Fibroblast of the aortic adventitia (primary cell): ENCODE data around the gene FRMD1. TPM values are rescaled to one million over a fixed set of nuclear protein-coding genes. Genes with fewer than 3 reads are reported as not detected.

ENCODE experiments used
- DNase-seq: peaks from one replicate; pipeline ENCODE4 v3.0.0-alpha.2; 2010; ENCODE audit warnings: low read depth
- H3K4me3 ChIP-seq: 2 replicates; pipeline ENCODE4 v1.5.1; 2011; ENCODE audit warnings: low read depth, mild to moderate bottlenecking, control low read depth, low read length, moderate library complexity
- total RNA-seq: library from RNA; depleted of rRNA; stranded (reverse); fragments of >200 nt; gene quantifications from 2 replicates; pipeline ENCODE4 v1.2.3, GENCODE V29; 2012; ENCODE audit warnings: low replicate concordance
- TF ChIP-seq, protein P1 (sequence below): IDR thresholded peaks from 2 replicates; pipeline ENCODE4 v1.5.1; 2011; ENCODE audit warnings: mild to moderate bottlenecking, low read length, control low read depth, inconsistent platforms; ENCODE audit not compliant: insufficient read depth

FRMD1 gene
- total RNA-seq, 1 donor: not detected

DNA sequence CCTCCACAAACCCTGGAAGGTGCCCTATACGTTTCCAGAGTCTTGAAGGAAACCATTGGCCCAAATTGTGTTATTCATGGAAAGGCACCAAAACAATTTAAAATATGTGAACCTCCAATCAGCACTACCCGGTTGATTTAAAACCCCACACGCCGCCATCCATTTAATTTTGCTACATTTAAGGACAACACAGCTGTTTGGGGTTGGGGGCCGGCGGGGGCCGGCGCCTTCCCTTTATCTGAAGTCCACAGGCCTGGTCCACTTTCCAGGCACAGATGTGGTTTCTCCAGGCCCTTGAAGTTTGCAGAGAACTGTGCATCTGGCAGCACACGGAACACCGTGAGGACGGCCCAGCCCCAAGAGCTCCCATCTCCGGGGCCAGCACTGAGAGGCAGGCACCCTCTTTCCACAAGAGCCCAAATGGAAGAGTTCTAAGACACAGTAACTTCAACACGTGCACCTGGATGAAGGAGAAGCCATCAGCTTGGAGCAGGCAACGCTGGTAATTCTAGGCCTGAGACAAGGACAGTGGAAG lies 16.8 kb upstream of the FRMD1 start:
- TF ChIP-seq, protein P1, sequence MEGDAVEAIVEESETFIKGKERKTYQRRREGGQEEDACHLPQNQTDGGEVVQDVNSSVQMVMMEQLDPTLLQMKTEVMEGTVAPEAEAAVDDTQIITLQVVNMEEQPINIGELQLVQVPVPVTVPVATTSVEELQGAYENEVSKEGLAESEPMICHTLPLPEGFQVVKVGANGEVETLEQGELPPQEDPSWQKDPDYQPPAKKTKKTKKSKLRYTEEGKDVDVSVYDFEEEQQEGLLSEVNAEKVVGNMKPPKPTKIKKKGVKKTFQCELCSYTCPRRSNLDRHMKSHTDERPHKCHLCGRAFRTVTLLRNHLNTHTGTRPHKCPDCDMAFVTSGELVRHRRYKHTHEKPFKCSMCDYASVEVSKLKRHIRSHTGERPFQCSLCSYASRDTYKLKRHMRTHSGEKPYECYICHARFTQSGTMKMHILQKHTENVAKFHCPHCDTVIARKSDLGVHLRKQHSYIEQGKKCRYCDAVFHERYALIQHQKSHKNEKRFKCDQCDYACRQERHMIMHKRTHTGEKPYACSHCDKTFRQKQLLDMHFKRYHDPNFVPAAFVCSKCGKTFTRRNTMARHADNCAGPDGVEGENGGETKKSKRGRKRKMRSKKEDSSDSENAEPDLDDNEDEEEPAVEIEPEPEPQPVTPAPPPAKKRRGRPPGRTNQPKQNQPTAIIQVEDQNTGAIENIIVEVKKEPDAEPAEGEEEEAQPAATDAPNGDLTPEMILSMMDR: no peak

DNA sequence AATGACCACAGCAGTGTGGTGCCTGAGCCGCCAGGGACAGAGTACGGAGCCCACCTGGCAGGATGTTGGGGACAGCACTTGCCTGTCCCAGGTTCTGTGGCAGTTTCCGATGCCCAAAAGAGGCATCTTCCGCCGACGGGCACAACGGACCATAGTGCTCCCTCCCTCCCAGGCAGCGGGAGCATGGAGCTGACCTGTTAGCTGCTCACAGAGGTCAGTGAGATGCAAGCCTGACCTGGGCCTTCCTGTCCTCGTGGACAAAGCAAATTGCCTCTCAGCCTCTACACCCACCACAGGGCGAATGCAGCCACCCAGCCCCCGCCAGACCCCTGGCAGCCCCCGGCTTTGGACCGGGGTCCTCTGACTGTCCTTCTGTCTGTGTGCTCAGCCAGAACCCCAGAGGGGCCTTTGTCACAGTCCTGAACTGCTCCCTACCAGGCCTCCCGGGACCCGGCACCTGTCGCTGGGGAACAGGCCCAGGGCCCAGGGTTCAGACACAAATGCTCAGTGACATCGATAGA lies 16.2 kb upstream of the FRMD1 start:
- no peak for DNase-seq
- TF ChIP-seq, protein P1: no peak
- no peak overlapping the region for H3K4me3 ChIP-seq

More for the DNA sequence above, 16.8 kb upstream of the FRMD1 start:
- no peak for DNase-seq
- H3K4me3 ChIP-seq: no peak overlapping the region

DNA sequence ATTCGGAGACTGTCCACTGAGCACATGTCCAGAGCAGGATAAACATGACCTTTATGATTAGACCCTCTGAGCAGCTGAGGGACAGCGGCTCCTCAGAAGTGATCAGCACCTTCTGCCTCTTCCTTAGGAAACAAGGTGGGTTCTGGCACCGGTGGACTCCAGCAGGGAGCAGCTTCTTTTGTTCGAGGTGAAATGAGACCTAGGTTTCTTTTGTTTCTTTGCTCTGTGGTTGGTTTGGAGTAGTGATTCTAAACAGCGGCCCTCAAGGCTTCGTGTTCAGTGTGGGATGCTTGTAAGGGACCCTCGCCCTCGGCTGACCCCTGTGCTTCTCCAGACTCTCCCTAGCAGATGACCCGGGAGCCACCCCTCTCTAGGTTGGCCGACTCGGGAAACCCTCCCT lies 14.6 kb upstream of the FRMD1 start:
- no peak overlapping the region for H3K4me3 ChIP-seq
- no peak for DNase-seq
- TF ChIP-seq, protein P1: no peak

DNA sequence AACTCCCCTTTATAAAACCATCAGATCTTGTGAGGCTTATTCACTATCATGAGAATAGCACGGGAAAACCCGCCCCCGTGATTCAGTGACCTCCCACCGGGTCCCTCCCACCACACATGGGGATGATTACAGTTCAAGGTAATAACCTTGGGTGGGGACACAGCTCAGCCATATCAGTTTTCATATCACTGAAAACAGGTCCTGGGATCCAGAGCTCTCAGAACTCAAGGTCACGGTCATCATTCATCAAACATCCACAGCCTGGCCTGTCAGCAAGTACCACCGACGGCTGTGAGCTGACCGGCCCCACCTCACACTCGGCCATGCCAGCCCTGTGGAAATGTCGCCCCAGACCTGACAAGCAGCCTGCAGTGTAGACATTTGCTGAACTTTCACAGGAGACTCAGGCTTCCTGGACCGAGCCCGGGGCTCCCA lies 14.1 kb upstream of the FRMD1 start:
- no peak for DNase-seq
- H3K4me3 ChIP-seq: no peak overlapping the region
- TF ChIP-seq, protein P1: no peak

DNA sequence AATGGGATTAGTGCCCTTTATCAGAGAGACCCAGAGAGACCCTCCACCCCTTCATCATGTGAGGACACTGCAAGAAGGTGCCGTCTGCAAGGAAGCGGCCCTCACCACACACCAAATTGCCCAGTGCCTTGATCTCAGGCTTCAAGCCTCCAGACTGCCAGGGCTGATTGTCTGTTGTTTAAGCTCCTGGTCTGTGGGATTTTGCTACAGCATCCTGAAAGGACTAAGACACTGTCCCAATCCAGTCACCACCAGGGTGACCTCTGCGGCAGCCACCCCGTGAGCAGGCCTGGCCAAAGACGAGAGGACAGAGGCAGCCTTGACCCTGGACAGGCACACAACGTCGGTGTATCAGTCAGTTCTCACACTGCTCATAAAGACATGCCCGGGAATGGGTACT lies 13.5 kb upstream of the FRMD1 start:
- H3K4me3 ChIP-seq: no peak overlapping the region
- DNase-seq: no peak
- TF ChIP-seq, protein P1: no peak

DNA sequence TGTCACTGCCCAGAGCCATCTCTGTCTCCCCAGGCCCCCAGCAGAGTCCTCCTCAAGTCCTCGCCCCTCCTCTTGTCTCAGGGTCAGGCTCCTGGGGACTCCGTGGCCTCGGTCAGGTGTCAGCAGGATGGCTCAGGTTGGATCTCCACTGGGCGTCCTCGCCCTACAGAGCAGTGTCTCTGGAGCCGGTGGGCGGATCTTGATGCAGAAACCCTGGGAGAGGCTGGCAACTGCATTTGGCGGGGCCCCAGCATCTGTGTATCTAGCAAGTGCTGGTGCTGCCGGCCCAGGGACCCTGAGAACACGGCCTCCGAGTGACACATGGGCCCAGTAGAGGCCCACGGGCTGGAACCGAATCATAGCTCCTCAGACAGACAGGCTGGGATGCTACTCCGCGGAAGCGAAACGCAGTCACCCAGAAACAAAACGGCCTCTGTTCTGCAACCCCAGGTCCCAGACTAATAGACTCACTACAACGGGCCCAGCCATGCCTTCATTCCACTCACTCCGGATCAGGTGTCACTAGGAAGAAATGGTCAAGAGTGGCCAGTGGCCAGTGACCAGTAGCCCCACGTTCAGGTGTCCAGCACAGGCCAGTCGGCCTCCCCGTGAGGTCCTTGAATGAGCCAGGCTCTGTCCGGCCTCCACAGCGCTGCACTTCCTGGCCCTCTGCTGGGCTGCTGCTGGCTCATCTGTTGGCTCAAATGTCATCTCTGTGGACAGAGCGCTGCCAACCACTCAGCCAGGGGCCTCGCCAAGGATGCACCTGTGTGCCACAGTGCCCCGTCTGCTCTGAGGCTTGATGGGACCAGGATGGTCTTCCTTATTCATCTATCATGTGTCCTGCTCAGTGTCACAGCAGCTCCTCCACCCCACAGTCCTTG lies 12.6 kb upstream of the FRMD1 start:
- no peak overlapping the region for H3K4me3 ChIP-seq
- DNase-seq: no peak
- TF ChIP-seq, protein P1: no peak
